Measurements from ENCODE around the gene HEXB. TPM values are rescaled to one million over a fixed set of nuclear protein-coding genes. Genes with fewer than 3 reads are reported as not detected.
A peak's percentile ranks its signal among the peaks of the same experiment; 100 is the strongest.

The HEXB gene
- total and polyA plus RNA-seq, 11 donors, result 71.3 to 278 (median 106) TPM

GRCh38 chr5:74679966-74680365 is 5.1 kb upstream of the HEXB start:
- no peaks in the 10 kb centered on the region for H3K9me3 ChIP-seq
- no peak overlapping the region for H3K27ac ChIP-seq
- intact Hi-C loops (cut with DNase I), result loop anchor here in 5 of 10 donors (10.0 kb wide), 3 partner anchors 235 to 1115 kb away; partner anchors contain the start of genes ANKRA2 (in 1 of the 5), GCNT4 (in 1 of the 5) and UTP15 (in 1 of the 5)
- no peak for ATAC-seq
- no peaks in the 10 kb centered on the region for H3K36me3 ChIP-seq
- H3K4me1 ChIP-seq, result no peaks in the 10 kb centered on the region
- 65 to 69% (median 67%) methylated on average over 4 of the region's 4 CpGs for WGBS, 4 donors
- TF ChIP-seq CTCF (IDR thresholded peaks at IDR 0.05) (no peak), POLR2A (IDR thresholded peaks at IDR 0.05) (no peak)
- H3K4me3 ChIP-seq, result no peak overlapping the region
- DNase-seq, result no peak
- no peaks in the 10 kb centered on the region for H3K27me3 ChIP-seq

- peak; percentile 16 to 52 (median 33) for ATAC-seq
- H3K27ac ChIP-seq, result peak overlapping the region in 10 of 12 donors; percentile 79 to 96 (median 90)
- TF ChIP-seq POLR2A (IDR thresholded peaks at IDR 0.05), result no peak
- no peak for TF ChIP-seq CTCF (IDR thresholded peaks at IDR 0.05)
- H3K36me3 ChIP-seq, result peaks cover 0 to 24% (median 19%) of the 10 kb centered on the region in 9 donors
- H3K4me1 ChIP-seq, result peaks cover 0 to 29% (median 18%) of the 10 kb centered on the region in 12 donors
- intact Hi-C loops (cut with DNase I), result loop anchor here in 4 of 10 donors (5.0 to 10.0 kb wide), 3 partner anchors 81 to 1121 kb away; partner anchors contain the start of genes GFM2 (in 2 of the 4), NSA2 (in 2 of the 4), ANKRA2 (in 1 of the 4) and GCNT4 (in 1 of the 4)
- DNase-seq, result peak in 2 of 5 donors; percentile 10 to 25
- WGBS, 4 donors, result 43 to 50% (median 46%) methylated on average over 10 of the region's 10 CpGs
- no peaks in the 10 kb centered on the region for H3K27me3 ChIP-seq
- H3K9me3 ChIP-seq, result no peaks in the 10 kb centered on the region
- H3K4me3 ChIP-seq, result peak overlapping the region; percentile 79 to 99 (median 93)
Observed at GRCh38 chr5:74685979-74686631, 1.1 kb downstream of the HEXB start.

GRCh38 chr5:74686962-74687751 is 2.1 kb downstream of the HEXB start:
- intact Hi-C loops (cut with DNase I), result loop anchor here in 4 of 10 donors (5.0 to 10.0 kb wide), 3 partner anchors 80 to 1122 kb away; partner anchors contain the start of genes GFM2 (in 2 of the 4), NSA2 (in 2 of the 4), ANKRA2 (in 1 of the 4) and GCNT4 (in 1 of the 4)
- TF ChIP-seq POLR2A (IDR thresholded peaks at IDR 0.05), result no peak
- no peak for TF ChIP-seq CTCF (IDR thresholded peaks at IDR 0.05)
- H3K36me3 ChIP-seq, result peaks cover 0 to 35% (median 30%) of the 10 kb centered on the region in 9 donors
- ATAC-seq, result no peak
- no peaks in the 10 kb centered on the region for H3K9me3 ChIP-seq
- H3K4me1 ChIP-seq, result peaks cover 0 to 29% (median 18%) of the 10 kb centered on the region in 12 donors
- H3K27ac ChIP-seq, result peak overlapping the region in 5 of 12 donors; percentile 87 to 96 (median 91)
- H3K27me3 ChIP-seq, result no peaks in the 10 kb centered on the region
- DNase-seq, result no peak
- H3K4me3 ChIP-seq, result peak overlapping the region in 5 of 12 donors; percentile 79 to 98 (median 94)
- WGBS, 4 donors, result 74 to 82% (median 81%) methylated on average over 5 of the region's 5 CpGs

- no peak overlapping the region for H3K4me3 ChIP-seq
- H3K4me1 ChIP-seq, result peaks cover 0 to 8% (median 0%) of the 10 kb centered on the region in 12 donors
- DNase-seq (no peak), ATAC-seq (no peak)
- WGBS, 4 donors, result 90 to 96% (median 92%) methylated on average over 4 of the region's 4 CpGs
- no peak overlapping the region for H3K27ac ChIP-seq
- peaks cover 0 to 92% (median 88%) of the 10 kb centered on the region in 9 donors for H3K36me3 ChIP-seq
- no peaks in the 10 kb centered on the region for H3K9me3 ChIP-seq
- TF ChIP-seq POLR2A (IDR thresholded peaks at IDR 0.05) (no peak), CTCF (IDR thresholded peaks at IDR 0.05) (no peak)
- intact Hi-C loops (cut with DNase I), result no loop called here
- no peaks in the 10 kb centered on the region for H3K27me3 ChIP-seq
Observed at GRCh38 chr5:74693191-74693590, 8.2 kb downstream of the HEXB start.
